Gastrocnemius medialis (tissue), 4 donors: ENCODE measurements around the gene NLRP12.

Experiments used
- POLR2A ChIP-seq, 2 donors: fragments of 450-650 bp; IDR thresholded peaks; one replicate each; pipeline ENCODE4 v1.6.1; 2017; ENCODE audit warnings: antibody characterized with exemption in 2 of 2, mild to moderate bottlenecking in 2 of 2, moderate library complexity in 2 of 2
- TF ChIP-seq, protein P1 (sequence below), 5 experiments: fragments of 450-650 bp in 3 of 5; fragments of 200-600 bp in 2 of 5; sonication (generic) in 2 of 5; IDR thresholded peaks in 4 of 5; conservative IDR thresholded peaks in 1 of 5; 1 replicate in 4 of 5; 2 replicates in 1 of 5; pipeline ENCODE4 v1.5.1; 2016 to 2019; ENCODE audit warnings: antibody characterized with exemption in 5 of 5, mild to moderate bottlenecking in 3 of 5, moderate library complexity in 3 of 5

DNA sequence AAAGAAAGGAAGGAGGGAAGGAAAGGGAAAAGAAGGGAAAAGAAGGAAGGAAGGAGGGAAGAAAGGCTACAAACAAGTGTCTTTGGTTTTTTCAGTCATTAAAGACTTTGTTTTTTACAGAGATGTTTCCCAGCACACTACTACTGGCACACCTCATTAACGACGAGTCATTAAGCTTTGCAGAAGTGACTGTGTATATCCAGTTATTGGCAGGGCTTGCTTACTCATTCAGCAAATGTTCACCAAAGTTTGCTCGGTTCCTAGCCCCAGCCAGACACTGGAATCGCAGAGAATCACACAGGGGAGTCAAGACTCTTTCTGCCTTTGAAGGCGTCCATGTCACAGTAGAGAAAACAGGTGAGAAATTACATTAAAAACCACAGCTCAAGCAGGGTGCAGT is 4.3 kb downstream of the NLRP12 start:
- TF ChIP-seq, protein P1, sequence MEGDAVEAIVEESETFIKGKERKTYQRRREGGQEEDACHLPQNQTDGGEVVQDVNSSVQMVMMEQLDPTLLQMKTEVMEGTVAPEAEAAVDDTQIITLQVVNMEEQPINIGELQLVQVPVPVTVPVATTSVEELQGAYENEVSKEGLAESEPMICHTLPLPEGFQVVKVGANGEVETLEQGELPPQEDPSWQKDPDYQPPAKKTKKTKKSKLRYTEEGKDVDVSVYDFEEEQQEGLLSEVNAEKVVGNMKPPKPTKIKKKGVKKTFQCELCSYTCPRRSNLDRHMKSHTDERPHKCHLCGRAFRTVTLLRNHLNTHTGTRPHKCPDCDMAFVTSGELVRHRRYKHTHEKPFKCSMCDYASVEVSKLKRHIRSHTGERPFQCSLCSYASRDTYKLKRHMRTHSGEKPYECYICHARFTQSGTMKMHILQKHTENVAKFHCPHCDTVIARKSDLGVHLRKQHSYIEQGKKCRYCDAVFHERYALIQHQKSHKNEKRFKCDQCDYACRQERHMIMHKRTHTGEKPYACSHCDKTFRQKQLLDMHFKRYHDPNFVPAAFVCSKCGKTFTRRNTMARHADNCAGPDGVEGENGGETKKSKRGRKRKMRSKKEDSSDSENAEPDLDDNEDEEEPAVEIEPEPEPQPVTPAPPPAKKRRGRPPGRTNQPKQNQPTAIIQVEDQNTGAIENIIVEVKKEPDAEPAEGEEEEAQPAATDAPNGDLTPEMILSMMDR (IDR thresholded peaks at IDR 0.05 in 4 of 5, conservative IDR thresholded peaks at IDR 0.05 in 1 of 5): no peak
- no peak for TF ChIP-seq POLR2A (IDR thresholded peaks at IDR 0.05)
